ENCODE data around the gene IFT20. TPM values are rescaled to one million over a fixed set of nuclear protein-coding genes. Genes with fewer than 3 reads are reported as not detected.

Gene IFT20
- total and polyA plus RNA-seq, 9 of the 15 experiments (the other 6 are each of a cell fraction or from before 2014, with no cell fraction given): 11.2 to 38.6 (median 20.1) TPM

GRCh38 chr17:28384281-28385036 lies 49.2 kb upstream of the IFT20 start (continued):
- TF ChIP-seq PHF8 (IDR thresholded peaks at IDR 0.05; ENCODE audit: borderline replicate concordance, low read length): peak; percentile 26; the same call in 1 of the 2 replicates
- no peak for TF ChIP-seq ZNF780A (CRISPR knock-in tag; IDR thresholded peaks at IDR 0.05)
- peak in 1 of 2 experiments; percentile 19; a peak in 1 of 4 replicates for TF ChIP-seq MAZ (CRISPR knock-in tag; conservative IDR thresholded peaks at IDR 0.05 in 1 of 2, IDR thresholded peaks at IDR 0.05 in 1 of 2)
- TF ChIP-seq CTCF (IDR thresholded peaks at IDR 0.05 in 2 of 3, conservative IDR thresholded peaks at IDR 0.05 in 1 of 3; ENCODE audit: insufficient read depth in 2 of 3, low read depth in 1 of 3, low read length in 3 of 3): no peak
- no peak for TF ChIP-seq TFE3 (CRISPR knock-in tag; IDR thresholded peaks at IDR 0.05)
- no peak for TF ChIP-seq MYC (IDR thresholded peaks at IDR 0.05; ENCODE audit: low read depth, low read length)
- TF ChIP-seq MYC (CRISPR knock-in tag; IDR thresholded peaks at IDR 0.05; ENCODE audit: borderline replicate concordance, low read depth): no peak
- peak; percentile 63; the same call in 1 of the 2 replicates for TF ChIP-seq CREB1 (IDR thresholded peaks at IDR 0.05)
- no peak; the same call in 1 of the 2 replicates for TF ChIP-seq CREB1 (CRISPR knock-in tag; IDR thresholded peaks at IDR 0.05)
- TF ChIP-seq L3MBTL2 (IDR thresholded peaks at IDR 0.05): 0 out of 2 replicates have a peak, but pooled peaks have one; percentile 35
- no peak for TF ChIP-seq ARID4B (CRISPR knock-in tag; IDR thresholded peaks at IDR 0.05)
- peak; percentile 72 for TF ChIP-seq CREM (IDR thresholded peaks at IDR 0.05; ENCODE audit: low read depth)
- TF ChIP-seq HCFC1 (IDR thresholded peaks at IDR 0.05; ENCODE audit: low read depth, low read length): peak; percentile 26; the same call in 1 of the 2 replicates
- no peak for TF ChIP-seq NEUROD1 (IDR thresholded peaks at IDR 0.05; ENCODE audit: borderline replicate concordance, low read depth, low read length, partially characterized antibody)

Measured in K562 (cell line).